HCT116 (cell line): ENCODE measurements around the gene HIVEP2. TPM values are rescaled to one million over a fixed set of nuclear protein-coding genes. Genes with fewer than 3 reads are reported as not detected.

Source experiments
- ATAC-seq: fragments of 200-7000 bp; cut with Tn5 transposase; 2 replicates; pipeline ENCODE4 v1.9.1; 2020; ENCODE audit warnings: mild to moderate bottlenecking, moderate library complexity
- BruUV-seq: library from RNA; stranded (reverse); fragments of 400-500 nt; replicated peaks from 2 replicates; lab custom pipeline; 2021; lab: Mats Ljungman, UMichigan
- CTCF ChIA-PET: fragments of 300-600 bp; sonication (Branson Sonifier 250); formaldehyde crosslinking; loops from one replicate; lab custom pipeline; 2021; ENCODE audit warnings: antibody characterized with exemption; lab: Charles Lee
- POLR2A ChIA-PET: fragments of 300-600, 350-600 bp; sonication (Branson Sonifier 250); formaldehyde crosslinking; loops from one replicate; lab custom pipeline; 2021; ENCODE audit warnings: antibody characterized with exemption; lab: Charles Lee
- RAD21 ChIA-PET, 2 experiments: fragments of 300-600 bp; sonication (Branson Sonifier 250); formaldehyde crosslinking; loops; one replicate each; lab custom pipeline; 2023; ENCODE audit warnings: low total read pairs in 2 of 2; ENCODE audit not compliant: uncharacterized antibody in 2 of 2, unreplicated experiment in 2 of 2, low non-redundant PET in 1 of 2; lab: Charles Lee
- DNase-seq: peaks from one replicate; pipeline ENCODE4 v3.0.0-alpha.2; 2010; ENCODE audit warnings: low read depth, low spot score
- H2AFZ ChIP-seq: fragments of 200-600 bp; shearing (Covaris generic), sonication (generic); 2 replicates; pipeline ENCODE4 v1.6.1; 2017; ENCODE audit warnings: low read depth, mixed run types, mixed read lengths, antibody characterized with exemption, low read length; ENCODE audit not compliant: poor library complexity, severe bottlenecking
- H3K27ac ChIP-seq: 2 replicates; pipeline ENCODE4 v1.5.1; 2012; ENCODE audit warnings: low read depth, low read length
- H3K27me3 ChIP-seq: fragments of 200-600 bp; sonication (generic); 2 replicates; pipeline ENCODE4 v1.6.1; 2016; ENCODE audit warnings: mixed run types, low read length, mixed read lengths; ENCODE audit not compliant: insufficient read depth
- H3K36me3 ChIP-seq, 2 experiments: fragments of 200-500 bp in 1 of 2; fragments of 200-600 bp in 1 of 2; sonication (Bioruptor generic) in 1 of 2; sonication (generic) in 1 of 2; 2 replicates each; pipeline versions ENCODE4 v1.5.1 to v1.6.1; 2014 to 2016; ENCODE audit warnings: low read length in 2 of 2, inconsistent platforms in 1 of 2, mixed read lengths in 1 of 2, mixed run types in 1 of 2; ENCODE audit not compliant: insufficient read depth in 2 of 2, control insufficient read depth in 1 of 2
- H3K4me1 ChIP-seq, 2 experiments: fragments of 200-600 bp in 1 of 2; sonication (generic) in 1 of 2; 2 replicates each; pipeline versions ENCODE4 v1.5.1 to v1.6.1; 2012 to 2017; ENCODE audit warnings: low read length in 2 of 2, inconsistent platforms in 1 of 2, mild to moderate bottlenecking in 1 of 2, mixed read lengths in 1 of 2, mixed run types in 1 of 2, moderate library complexity in 1 of 2; ENCODE audit not compliant: insufficient read depth in 2 of 2, control insufficient read depth in 1 of 2
- H3K4me2 ChIP-seq: fragments of 200-600 bp; sonication (generic); 2 replicates; pipeline ENCODE4 v1.6.1; 2017; ENCODE audit warnings: mixed run types, low read length, mixed read lengths
- H3K4me3 ChIP-seq, 2 experiments: fragments of 200-600 bp in 1 of 2; sonication (generic) in 1 of 2; replicated peaks in 1 of 2; 2 replicates each; pipeline ENCODE4 v1.5.1; 2011 to 2016; ENCODE audit warnings: low read length in 2 of 2, control low read depth in 1 of 2, low read depth in 1 of 2, mild to moderate bottlenecking in 1 of 2, mixed read lengths in 1 of 2, mixed run types in 1 of 2
- H3K79me2 ChIP-seq: fragments of 200-600 bp; sonication (generic); 2 replicates; pipeline ENCODE4 v1.6.1; 2017; ENCODE audit warnings: mild to moderate bottlenecking, mixed run types, low read length, moderate library complexity, mixed read lengths; ENCODE audit not compliant: insufficient read depth
- H3K9ac ChIP-seq: fragments of 200-600 bp; sonication (generic); 2 replicates; pipeline ENCODE4 v1.6.1; 2016; ENCODE audit warnings: low read length, mixed read lengths
- H3K9me2 ChIP-seq: fragments of 200-600 bp; sonication (generic), shearing (Covaris generic); 2 replicates; pipeline ENCODE4 v1.6.1; 2017; ENCODE audit warnings: mixed run types, mild to moderate bottlenecking, moderate library complexity; ENCODE audit not compliant: insufficient read depth
- H3K9me3 ChIP-seq, 2 experiments: fragments of 200-500 bp in 1 of 2; fragments of 200-600 bp in 1 of 2; sonication (Bioruptor generic) in 1 of 2; sonication (generic) in 1 of 2; 2 replicates each; pipeline ENCODE4 v1.6.1; 2014 to 2017; ENCODE audit warnings: low read length in 2 of 2, mixed read lengths in 2 of 2, inconsistent platforms in 1 of 2, low read depth in 1 of 2, mild to moderate bottlenecking in 1 of 2, mixed run types in 1 of 2, moderate library complexity in 1 of 2; ENCODE audit not compliant: control insufficient read depth in 1 of 2, insufficient read depth in 1 of 2
- H4K20me1 ChIP-seq: fragments of 200-600 bp; sonication (generic), shearing (Covaris generic); 2 replicates; pipeline ENCODE4 v1.6.1; 2017; ENCODE audit warnings: mixed run types, mild to moderate bottlenecking, moderate library complexity; ENCODE audit not compliant: insufficient read depth
- CBX3 ChIP-seq: IDR thresholded peaks from 2 replicates; pipeline ENCODE4 v1.6.1; 2012; ENCODE audit warnings: low read depth
- CTCF ChIP-seq, 3 experiments: fragments of 200-600 bp in 1 of 3; sonication (generic) in 1 of 3; IDR thresholded peaks in 2 of 3; conservative IDR thresholded peaks in 1 of 3; 2 replicates each; pipeline ENCODE4 v1.5.1; 2012 to 2017; ENCODE audit warnings: low read depth in 2 of 3, low read length in 2 of 3, antibody characterized with exemption in 1 of 3, borderline replicate concordance in 1 of 3, control low read depth in 1 of 3, mild to moderate bottlenecking in 1 of 3, mixed read lengths in 1 of 3, mixed run types in 1 of 3, moderate library complexity in 1 of 3; ENCODE audit not compliant: insufficient read depth in 1 of 3
- EGR1 ChIP-seq: IDR thresholded peaks from 2 replicates; pipeline ENCODE4 v1.6.1; 2012; ENCODE audit warnings: low read depth
- EZH2 ChIP-seq: fragments of 200-600 bp; sonication (generic); IDR thresholded peaks from 2 replicates; pipeline ENCODE4 v1.6.1; 2017; ENCODE audit warnings: antibody characterized with exemption, mixed run types
- FOSL1 ChIP-seq: IDR thresholded peaks from 2 replicates; pipeline ENCODE4 v1.6.1; 2012; ENCODE audit warnings: low read depth
- MAX ChIP-seq: IDR thresholded peaks from 2 replicates; pipeline ENCODE4 v1.6.1; 2012
- POLR2A ChIP-seq: IDR thresholded peaks from 2 replicates; pipeline ENCODE4 v1.7.0; 2011; ENCODE audit warnings: borderline replicate concordance; ENCODE audit not compliant: insufficient read depth, insufficient read length; ENCODE audit errors: extremely low read depth
- POLR2AphosphoS5 ChIP-seq: IDR thresholded peaks from 2 replicates; pipeline ENCODE4 v1.6.1; 2011; ENCODE audit warnings: mild to moderate bottlenecking, low read depth, low read length, moderate library complexity
- RAD21 ChIP-seq: IDR thresholded peaks from 2 replicates; pipeline ENCODE4 v1.6.1; 2012; ENCODE audit warnings: low read depth, mild to moderate bottlenecking
- SP1 ChIP-seq: IDR thresholded peaks from 2 replicates; pipeline ENCODE4 v1.6.1; 2012; ENCODE audit warnings: low read depth
- SRF ChIP-seq: IDR thresholded peaks from 2 replicates; pipeline ENCODE4 v1.6.1; 2012; ENCODE audit warnings: low read depth
- TCF7L2 ChIP-seq: IDR thresholded peaks from 2 replicates; pipeline ENCODE4 v1.7.0; 2011; ENCODE audit warnings: borderline replicate concordance, inconsistent platforms; ENCODE audit not compliant: insufficient read depth, insufficient read length; ENCODE audit errors: extremely low read depth
- YY1 ChIP-seq: IDR thresholded peaks from 2 replicates; pipeline ENCODE4 v1.6.1; 2011; ENCODE audit warnings: low read length, low read depth, moderate library complexity, mild to moderate bottlenecking; ENCODE audit not compliant: insufficient replicate concordance; ENCODE audit errors: extremely low read depth
- ZNF274 ChIP-seq: fragments of 200-500 bp; sonication (Bioruptor generic); IDR thresholded peaks from 2 replicates; pipeline ENCODE4 v1.6.1; 2014; ENCODE audit warnings: mild to moderate bottlenecking, low read depth, low read length, inconsistent platforms
- intact Hi-C: fragments of 100-400 bp; cut with micrococcal nuclease; formaldehyde crosslinking; loops from 2 replicates; pipeline ENCODE4 v1.10.0; 2022
- total RNA-seq: library from RNA; stranded (reverse); gene quantifications from one replicate; pipeline ENCODE4 v1.2.1, GENCODE V29; 2021; ENCODE audit not compliant: unreplicated experiment
- TF ChIP-seq, protein P1 (sequence below): IDR thresholded peaks from 2 replicates; pipeline ENCODE4 v1.6.1; 2011; ENCODE audit warnings: mild to moderate bottlenecking, low read length, moderate library complexity; ENCODE audit not compliant: insufficient replicate concordance; ENCODE audit errors: extremely low read depth
- TF ChIP-seq, protein P2 (sequence below): IDR thresholded peaks from 2 replicates; pipeline ENCODE4 v1.6.1; 2012
- TF ChIP-seq, protein P3 (sequence below): IDR thresholded peaks from 2 replicates; pipeline ENCODE4 v1.6.1; 2012; ENCODE audit warnings: low read depth

HIVEP2 gene
- total RNA-seq, 1 experiment from 2014 or later: 8.1 TPM

DNA sequence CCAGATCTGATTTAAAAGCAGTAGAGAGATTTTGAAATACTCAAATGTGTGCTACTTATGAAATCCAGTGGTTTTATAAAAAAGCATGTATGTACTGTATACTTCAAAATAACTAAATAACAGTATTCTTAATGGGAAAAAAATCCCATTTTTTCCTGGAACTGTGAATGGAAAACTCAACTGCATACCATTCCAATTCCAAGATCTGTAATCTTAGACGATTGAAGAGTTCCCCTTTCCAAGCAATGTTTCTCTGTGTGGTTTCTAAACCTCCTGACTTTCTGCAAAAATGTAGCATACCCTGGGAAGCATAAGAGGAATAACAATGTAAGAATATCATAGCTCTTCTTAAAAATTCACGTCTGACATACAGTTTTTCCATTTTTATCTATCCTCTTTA is 40.3 kb upstream of the HIVEP2 start:
- Histone ChIP-seq H3K9ac (no peak overlapping the region), H4K20me1 (no peaks in the 10 kb centered on the region), H3K36me3 (no peaks in the 10 kb centered on the region), H3K4me1 (no peaks in the 10 kb centered on the region), H3K9me2 (no peaks in the 10 kb centered on the region), H3K4me3 (no peak overlapping the region), H3K27ac (no peak overlapping the region), H3K9me3 (no peaks in the 10 kb centered on the region), H2AFZ (no peak overlapping the region), H3K27me3 (no peaks in the 10 kb centered on the region), H3K4me2 (no peak overlapping the region), H3K79me2 (no peaks in the 10 kb centered on the region)
- BruUV-seq: no TSS peak
- ChIA-PET CTCF (no interaction called here), RAD21 (no interaction called here), POLR2A (no interaction called here)
- no peak for DNase-seq
- intact Hi-C loops: no loop called here
- no peak for ATAC-seq
- no peak for TF ChIP-seq EZH2
- no peak for TF ChIP-seq ZNF274
- TF ChIP-seq SRF: no peak
- no peak for TF ChIP-seq CTCF (IDR thresholded peaks at IDR 0.05 in 2 of 3, conservative IDR thresholded peaks at IDR 0.05 in 1 of 3; ENCODE audit: borderline replicate concordance in 1 of 3, insufficient read depth in 1 of 3, low read depth in 2 of 3, low read length in 2 of 3)
- no peak for TF ChIP-seq RAD21
- TF ChIP-seq CBX3: no peak
- TF ChIP-seq, protein P1, sequence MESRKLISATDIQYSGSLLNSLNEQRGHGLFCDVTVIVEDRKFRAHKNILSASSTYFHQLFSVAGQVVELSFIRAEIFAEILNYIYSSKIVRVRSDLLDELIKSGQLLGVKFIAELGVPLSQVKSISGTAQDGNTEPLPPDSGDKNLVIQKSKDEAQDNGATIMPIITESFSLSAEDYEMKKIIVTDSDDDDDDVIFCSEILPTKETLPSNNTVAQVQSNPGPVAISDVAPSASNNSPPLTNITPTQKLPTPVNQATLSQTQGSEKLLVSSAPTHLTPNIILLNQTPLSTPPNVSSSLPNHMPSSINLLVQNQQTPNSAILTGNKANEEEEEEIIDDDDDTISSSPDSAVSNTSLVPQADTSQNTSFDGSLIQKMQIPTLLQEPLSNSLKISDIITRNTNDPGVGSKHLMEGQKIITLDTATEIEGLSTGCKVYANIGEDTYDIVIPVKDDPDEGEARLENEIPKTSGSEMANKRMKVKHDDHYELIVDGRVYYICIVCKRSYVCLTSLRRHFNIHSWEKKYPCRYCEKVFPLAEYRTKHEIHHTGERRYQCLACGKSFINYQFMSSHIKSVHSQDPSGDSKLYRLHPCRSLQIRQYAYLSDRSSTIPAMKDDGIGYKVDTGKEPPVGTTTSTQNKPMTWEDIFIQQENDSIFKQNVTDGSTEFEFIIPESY: no peak
- TF ChIP-seq POLR2A: no peak
- TF ChIP-seq YY1: no peak
- TF ChIP-seq, protein P2, sequence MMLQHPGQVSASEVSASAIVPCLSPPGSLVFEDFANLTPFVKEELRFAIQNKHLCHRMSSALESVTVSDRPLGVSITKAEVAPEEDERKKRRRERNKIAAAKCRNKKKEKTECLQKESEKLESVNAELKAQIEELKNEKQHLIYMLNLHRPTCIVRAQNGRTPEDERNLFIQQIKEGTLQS: no peak
- no peak for TF ChIP-seq EGR1
- TF ChIP-seq FOSL1: no peak
- no peak for TF ChIP-seq TCF7L2
- TF ChIP-seq SP1: no peak
- no peak for TF ChIP-seq MAX
- no peak for TF ChIP-seq POLR2AphosphoS5
- TF ChIP-seq, protein P3, sequence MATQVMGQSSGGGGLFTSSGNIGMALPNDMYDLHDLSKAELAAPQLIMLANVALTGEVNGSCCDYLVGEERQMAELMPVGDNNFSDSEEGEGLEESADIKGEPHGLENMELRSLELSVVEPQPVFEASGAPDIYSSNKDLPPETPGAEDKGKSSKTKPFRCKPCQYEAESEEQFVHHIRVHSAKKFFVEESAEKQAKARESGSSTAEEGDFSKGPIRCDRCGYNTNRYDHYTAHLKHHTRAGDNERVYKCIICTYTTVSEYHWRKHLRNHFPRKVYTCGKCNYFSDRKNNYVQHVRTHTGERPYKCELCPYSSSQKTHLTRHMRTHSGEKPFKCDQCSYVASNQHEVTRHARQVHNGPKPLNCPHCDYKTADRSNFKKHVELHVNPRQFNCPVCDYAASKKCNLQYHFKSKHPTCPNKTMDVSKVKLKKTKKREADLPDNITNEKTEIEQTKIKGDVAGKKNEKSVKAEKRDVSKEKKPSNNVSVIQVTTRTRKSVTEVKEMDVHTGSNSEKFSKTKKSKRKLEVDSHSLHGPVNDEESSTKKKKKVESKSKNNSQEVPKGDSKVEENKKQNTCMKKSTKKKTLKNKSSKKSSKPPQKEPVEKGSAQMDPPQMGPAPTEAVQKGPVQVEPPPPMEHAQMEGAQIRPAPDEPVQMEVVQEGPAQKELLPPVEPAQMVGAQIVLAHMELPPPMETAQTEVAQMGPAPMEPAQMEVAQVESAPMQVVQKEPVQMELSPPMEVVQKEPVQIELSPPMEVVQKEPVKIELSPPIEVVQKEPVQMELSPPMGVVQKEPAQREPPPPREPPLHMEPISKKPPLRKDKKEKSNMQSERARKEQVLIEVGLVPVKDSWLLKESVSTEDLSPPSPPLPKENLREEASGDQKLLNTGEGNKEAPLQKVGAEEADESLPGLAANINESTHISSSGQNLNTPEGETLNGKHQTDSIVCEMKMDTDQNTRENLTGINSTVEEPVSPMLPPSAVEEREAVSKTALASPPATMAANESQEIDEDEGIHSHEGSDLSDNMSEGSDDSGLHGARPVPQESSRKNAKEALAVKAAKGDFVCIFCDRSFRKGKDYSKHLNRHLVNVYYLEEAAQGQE: no peak
